ENCODE results near the gene EPB41L5.

DNA sequence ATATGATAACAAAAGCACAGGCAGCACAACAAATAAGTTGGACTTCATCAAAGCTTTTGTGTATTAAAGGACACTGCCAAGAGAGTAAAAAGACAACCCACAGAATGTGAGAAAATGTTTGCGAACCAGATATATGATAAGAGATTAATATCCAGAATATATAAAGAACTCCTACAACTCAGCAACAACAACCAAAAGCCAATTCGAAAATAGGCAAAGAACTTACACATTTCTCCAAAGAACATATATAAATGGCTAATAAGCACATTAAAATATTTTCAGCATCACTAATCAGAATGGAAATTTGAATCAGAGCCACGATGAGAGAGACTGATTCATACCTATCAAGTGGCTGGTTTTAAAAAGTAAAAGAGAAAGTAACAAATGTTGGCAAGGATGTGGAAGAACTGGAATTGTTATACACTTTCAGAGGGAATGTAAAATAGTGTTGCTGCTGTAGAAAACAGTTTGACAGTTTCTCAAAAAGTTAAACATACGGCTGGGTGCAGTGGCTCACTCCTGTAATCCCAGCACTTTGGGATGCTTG, 25.2 kb downstream of the EPB41L5 start:
- TF ChIP-seq, protein P1, sequence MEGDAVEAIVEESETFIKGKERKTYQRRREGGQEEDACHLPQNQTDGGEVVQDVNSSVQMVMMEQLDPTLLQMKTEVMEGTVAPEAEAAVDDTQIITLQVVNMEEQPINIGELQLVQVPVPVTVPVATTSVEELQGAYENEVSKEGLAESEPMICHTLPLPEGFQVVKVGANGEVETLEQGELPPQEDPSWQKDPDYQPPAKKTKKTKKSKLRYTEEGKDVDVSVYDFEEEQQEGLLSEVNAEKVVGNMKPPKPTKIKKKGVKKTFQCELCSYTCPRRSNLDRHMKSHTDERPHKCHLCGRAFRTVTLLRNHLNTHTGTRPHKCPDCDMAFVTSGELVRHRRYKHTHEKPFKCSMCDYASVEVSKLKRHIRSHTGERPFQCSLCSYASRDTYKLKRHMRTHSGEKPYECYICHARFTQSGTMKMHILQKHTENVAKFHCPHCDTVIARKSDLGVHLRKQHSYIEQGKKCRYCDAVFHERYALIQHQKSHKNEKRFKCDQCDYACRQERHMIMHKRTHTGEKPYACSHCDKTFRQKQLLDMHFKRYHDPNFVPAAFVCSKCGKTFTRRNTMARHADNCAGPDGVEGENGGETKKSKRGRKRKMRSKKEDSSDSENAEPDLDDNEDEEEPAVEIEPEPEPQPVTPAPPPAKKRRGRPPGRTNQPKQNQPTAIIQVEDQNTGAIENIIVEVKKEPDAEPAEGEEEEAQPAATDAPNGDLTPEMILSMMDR (IDR thresholded peaks at IDR 0.05; ENCODE audit: low read depth, low read length, missing input control) = no peak
- TF ChIP-seq RAD21 (IDR thresholded peaks at IDR 0.05) = no peak
- TF ChIP-seq YY1 (IDR thresholded peaks at IDR 0.05) = no peak
- TF ChIP-seq EGR1 (IDR thresholded peaks at IDR 0.05; ENCODE audit: low read depth in 2 of 2) = no peak
- no peak for TF ChIP-seq FOXA2 (IDR thresholded peaks at IDR 0.05)

Measured in liver (tissue), 3 donors.